Activated naive CD4-positive, alpha-beta T cell treated with Interleukin-2 at 50 U/mL for 16 hours (primary cell): ENCODE results near the gene ACR.
A peak's percentile ranks its signal among the peaks of the same experiment; 100 is the strongest.
"Not testable (repeated sequence)": the region's sequence is repeated elsewhere in the genome, so short reads cannot be mapped to it uniquely, and the experiment has no call there.

Source experiments
- DNase-seq: peaks from one replicate; pipeline ENCODE4 v3.0.0-alpha.2; 2020

Gene ACR

GRCh38 chr22:50783033-50783879, 45.3 kb downstream of the ACR start, which contains the start of gene RABL2B:
Gene RABL2B, minus strand, starts transcription at chr22:50783636. Its CDS starts 1,342 bp downstream, at chr22:50782294.
- peak; percentile 91 for DNase-seq

DNA sequence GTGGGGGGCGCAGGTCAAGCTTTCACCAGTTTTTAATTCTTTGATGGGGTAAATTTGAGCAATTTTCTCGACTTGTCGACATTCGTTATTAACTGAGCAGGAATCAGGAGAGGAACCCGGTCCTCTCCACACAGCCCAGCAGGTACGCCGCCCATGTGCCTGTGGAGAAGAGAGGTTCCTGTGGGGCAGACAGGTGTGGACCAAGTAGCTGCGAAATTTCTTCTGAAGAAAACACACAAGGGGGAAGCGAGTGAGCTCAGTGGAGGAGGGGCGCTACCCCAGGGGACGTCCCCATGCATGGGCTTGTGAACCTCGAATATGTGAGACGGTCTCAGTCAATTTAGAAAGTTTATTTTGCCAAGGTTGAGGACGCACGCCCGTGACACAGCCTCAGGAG, 45.9 kb downstream of the ACR start:
- peak; percentile 11 for DNase-seq

GRCh38 chr22:50785289-50785688, 47.3 kb downstream of the ACR start:
- DNase-seq = not testable (repeated sequence)

DNA sequence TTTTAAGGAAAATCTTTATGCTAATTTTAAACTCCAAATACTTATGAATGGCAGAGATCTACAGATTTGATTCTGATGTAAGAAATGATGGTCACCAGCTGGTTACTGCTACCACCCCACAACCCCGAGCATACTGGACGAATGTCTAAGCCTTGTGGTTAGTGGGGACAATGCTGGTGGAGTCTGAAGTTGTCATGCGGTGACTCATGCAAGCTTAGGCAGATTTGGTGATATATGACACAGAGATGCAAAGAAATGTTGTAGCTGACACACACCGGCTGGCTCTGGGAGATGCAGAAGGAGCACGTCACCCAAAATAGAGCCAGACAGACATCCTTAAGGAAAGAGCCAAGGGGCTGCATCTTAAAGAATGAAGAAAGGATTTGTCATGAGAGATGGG, 48.9 kb downstream of the ACR start:
- DNase-seq = not testable (repeated sequence)
